Natural killer cell (primary cell): Measurements from ENCODE around the gene PID1. TPM values are rescaled to one million over a fixed set of nuclear protein-coding genes. Genes with fewer than 3 reads are reported as not detected.
"Not testable (repeated sequence)": the region's sequence is repeated elsewhere in the genome, so short reads cannot be mapped to it uniquely, and the experiment has no call there.

Source experiments
- ATAC-seq, 3 donors: fragments of 150-1000 bp in 2 of 3; fragments of 200-7000 bp in 1 of 3; cut with Tn5 transposase; 1 replicate in 1 of 3; 2 replicates in 2 of 3; pipeline ENCODE4 v1.10.0; 2021; ENCODE audit warnings: mild to moderate bottlenecking in 2 of 3, moderate library complexity in 2 of 3
- DNase-seq, 2 donors: peaks; one replicate each; pipeline versions ENCODE4 v3.0.0 to v3.0.0-alpha.2; 2013 to 2021; ENCODE audit warnings: mixed read lengths in 1 of 2
- H3K27ac ChIP-seq: one replicate; pipeline ENCODE4 v1.5.1; 2013; ENCODE audit warnings: mild to moderate bottlenecking, low read length
- H3K27me3 ChIP-seq: one replicate; pipeline ENCODE4 v1.6.1; 2013; ENCODE audit warnings: low read length; ENCODE audit not compliant: control insufficient read depth, insufficient read depth
- H3K36me3 ChIP-seq: one replicate; pipeline ENCODE4 v1.6.1; 2013; ENCODE audit warnings: low read length; ENCODE audit not compliant: control insufficient read depth, insufficient read depth
- H3K4me1 ChIP-seq: one replicate; pipeline ENCODE4 v1.6.1; 2013; ENCODE audit warnings: low read length; ENCODE audit not compliant: control insufficient read depth, insufficient read depth
- H3K4me3 ChIP-seq: one replicate; pipeline ENCODE4 v1.5.1; 2013; ENCODE audit warnings: low read length
- H3K9me3 ChIP-seq: one replicate; pipeline ENCODE4 v1.6.1; 2013; ENCODE audit warnings: low read length; ENCODE audit not compliant: control insufficient read depth, insufficient read depth
- H3K27ac Mint-ChIP-seq, 2 donors: one replicate each; pipeline ENCODE4 v1.8.0; 2022; ENCODE audit warnings: mild to moderate bottlenecking in 2 of 2, mixed read lengths in 2 of 2, moderate library complexity in 1 of 2
- H3K27me3 Mint-ChIP-seq, 2 donors: one replicate each; pipeline ENCODE4 v1.8.0; 2022; ENCODE audit warnings: low read depth in 2 of 2, mixed read lengths in 2 of 2
- H3K36me3 Mint-ChIP-seq: one replicate; pipeline ENCODE4 v1.8.0; 2022; ENCODE audit warnings: mixed read lengths
- H3K4me1 Mint-ChIP-seq, 2 donors: one replicate each; pipeline ENCODE4 v1.8.0; 2022; ENCODE audit warnings: mixed read lengths in 2 of 2
- H3K4me3 Mint-ChIP-seq: one replicate; pipeline ENCODE4 v1.8.0; 2022; ENCODE audit warnings: mild to moderate bottlenecking, moderate library complexity, mixed read lengths
- H3K9me3 Mint-ChIP-seq, 2 donors: one replicate each; pipeline ENCODE4 v1.8.0; 2022; ENCODE audit warnings: mixed read lengths in 2 of 2
- WGBS: methylation state at CpG from one replicate; pipeline ENCODE4 v1.1.7; 2013; ENCODE audit warnings: missing lambda C conversion rate; ENCODE audit not compliant: insufficient coverage; 5-methylcytosine and 5-hydroxymethylcytosine counted together
- intact Hi-C: fragments of 100-400 bp; cut with micrococcal nuclease; formaldehyde crosslinking; loops from one replicate; pipeline ENCODE4 v1.14.2; 2022
- total RNA-seq, 4 donors: library from RNA; stranded (reverse); fragments of 120-200 nt in 1 of 4; gene quantifications; one replicate each; pipeline versions ENCODE4 v1.2.3 to v1.2.4, GENCODE V29; 2013 to 2022
- TF ChIP-seq, protein P1 (sequence below): fragments of 200-600 bp; IDR thresholded peaks from one replicate; pipeline ENCODE4 v1.8.0; 2022; ENCODE audit warnings: antibody characterized with exemption

Gene PID1
- total RNA-seq, 3 donors from 2014 or later (not counting 1 experiment from before 2014, with no cell fraction given) = 0.56 to 3.0 (median 1.0) TPM

DNA sequence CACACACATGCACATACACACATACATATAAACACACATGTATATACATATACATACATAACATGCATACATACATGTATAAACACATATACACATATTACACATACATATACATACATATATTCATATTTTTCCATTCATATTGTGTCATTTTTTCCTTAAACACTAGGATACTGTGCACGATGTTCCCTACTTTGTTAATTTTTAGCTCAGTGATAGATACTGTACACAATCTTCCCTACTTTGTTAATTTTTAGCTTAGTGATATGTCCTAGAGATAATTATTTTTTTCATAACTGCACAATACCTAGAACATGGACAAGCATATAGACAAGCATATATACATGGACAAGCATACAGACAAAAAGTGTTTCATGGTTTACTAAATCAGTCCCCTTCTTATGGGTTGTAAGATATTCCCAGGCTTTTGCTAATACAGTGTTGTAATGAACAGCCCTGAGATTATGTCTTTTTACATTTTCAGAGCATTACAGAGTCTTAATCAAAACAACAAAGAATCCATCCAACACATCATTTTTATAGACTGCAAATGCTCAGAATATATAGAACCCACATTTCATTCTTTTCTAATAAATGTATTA is 75.6 kb downstream of the PID1 start:
- whole genome bisulfite sequencing = 100% methylated on average over 1 of the region's 1 CpG
- H3K4me1 ChIP-seq = no peaks in the 10 kb centered on the region
- H3K36me3 ChIP-seq = no peaks in the 10 kb centered on the region
- H3K4me1 Mint-ChIP-seq = no peaks in the 10 kb centered on the region
- ATAC-seq = no peak
- no peaks in the 10 kb centered on the region for H3K27me3 Mint-ChIP-seq
- peaks cover 3 to 4% of the 10 kb centered on the region in 2 donors for H3K9me3 Mint-ChIP-seq
- no peak overlapping the region for H3K4me3 ChIP-seq
- H3K36me3 Mint-ChIP-seq = no peaks in the 10 kb centered on the region
- H3K27ac ChIP-seq = no peak overlapping the region
- no peaks in the 10 kb centered on the region for H3K27me3 ChIP-seq
- no peak for DNase-seq
- H3K27ac Mint-ChIP-seq = no peak overlapping the region
- intact Hi-C loops = no loop called here
- H3K9me3 ChIP-seq = no peaks in the 10 kb centered on the region
- no peak overlapping the region for H3K4me3 Mint-ChIP-seq
- TF ChIP-seq, protein P1, sequence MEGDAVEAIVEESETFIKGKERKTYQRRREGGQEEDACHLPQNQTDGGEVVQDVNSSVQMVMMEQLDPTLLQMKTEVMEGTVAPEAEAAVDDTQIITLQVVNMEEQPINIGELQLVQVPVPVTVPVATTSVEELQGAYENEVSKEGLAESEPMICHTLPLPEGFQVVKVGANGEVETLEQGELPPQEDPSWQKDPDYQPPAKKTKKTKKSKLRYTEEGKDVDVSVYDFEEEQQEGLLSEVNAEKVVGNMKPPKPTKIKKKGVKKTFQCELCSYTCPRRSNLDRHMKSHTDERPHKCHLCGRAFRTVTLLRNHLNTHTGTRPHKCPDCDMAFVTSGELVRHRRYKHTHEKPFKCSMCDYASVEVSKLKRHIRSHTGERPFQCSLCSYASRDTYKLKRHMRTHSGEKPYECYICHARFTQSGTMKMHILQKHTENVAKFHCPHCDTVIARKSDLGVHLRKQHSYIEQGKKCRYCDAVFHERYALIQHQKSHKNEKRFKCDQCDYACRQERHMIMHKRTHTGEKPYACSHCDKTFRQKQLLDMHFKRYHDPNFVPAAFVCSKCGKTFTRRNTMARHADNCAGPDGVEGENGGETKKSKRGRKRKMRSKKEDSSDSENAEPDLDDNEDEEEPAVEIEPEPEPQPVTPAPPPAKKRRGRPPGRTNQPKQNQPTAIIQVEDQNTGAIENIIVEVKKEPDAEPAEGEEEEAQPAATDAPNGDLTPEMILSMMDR = no peak

DNA sequence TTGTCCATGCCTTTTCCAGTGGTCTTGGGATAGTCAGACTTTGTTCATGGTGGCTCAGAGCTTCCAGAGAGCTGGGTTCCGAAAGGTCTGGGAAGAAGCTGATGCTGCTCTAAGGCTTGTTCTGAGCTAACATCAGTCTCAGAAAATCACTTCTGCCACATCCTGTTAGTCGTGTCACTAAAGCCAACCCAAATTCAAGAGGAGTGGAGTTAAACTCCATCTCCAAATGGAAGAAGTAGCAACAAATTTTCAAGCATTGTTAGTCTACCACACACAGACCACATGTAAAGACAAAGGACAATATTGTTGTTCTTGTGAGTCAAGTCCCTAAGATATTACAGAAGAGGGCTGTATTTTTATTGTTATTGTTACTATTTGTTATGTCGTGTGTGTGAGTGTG is 77.8 kb downstream of the PID1 start:
- TF ChIP-seq, protein P1 = no peak
- Mint-ChIP-seq H3K4me1 (no peaks in the 10 kb centered on the region), H3K27ac (no peak overlapping the region), H3K9me3 (peaks cover 2 to 6% of the 10 kb centered on the region in 2 donors), H3K4me3 (no peak overlapping the region), H3K36me3 (peaks cover 2% of the 10 kb centered on the region), H3K27me3 (no peaks in the 10 kb centered on the region)
- Histone ChIP-seq H3K4me1 (no peaks in the 10 kb centered on the region), H3K36me3 (no peaks in the 10 kb centered on the region), H3K9me3 (peaks cover 2% of the 10 kb centered on the region), H3K27ac (no peak overlapping the region), H3K27me3 (no peaks in the 10 kb centered on the region), H3K4me3 (no peak overlapping the region)
- intact Hi-C loops = no loop called here
- 64% methylated on average over 2 of the region's 3 CpGs for WGBS
- DNase-seq (no peak), ATAC-seq (no peak)

DNA sequence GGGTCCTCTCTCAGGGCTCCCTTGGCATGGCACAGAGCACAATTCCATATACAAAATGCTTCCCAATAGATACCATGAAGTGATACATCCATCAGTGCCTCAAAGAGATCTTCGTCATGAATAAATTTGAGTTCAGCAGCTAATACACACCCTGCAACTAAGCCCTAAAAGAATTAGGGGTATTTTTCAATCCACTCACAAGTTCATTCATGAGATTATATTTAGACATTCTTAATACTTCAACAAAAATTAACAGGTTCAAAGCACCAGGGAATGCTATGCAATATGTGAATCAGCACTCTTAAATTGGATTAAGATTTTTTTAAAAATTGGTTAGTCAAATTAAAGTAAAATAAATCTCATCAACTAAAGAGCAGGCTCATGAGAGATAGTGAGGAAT is 79.7 kb downstream of the PID1 start:
- ATAC-seq (no peak), DNase-seq (no peak)
- H3K4me1 ChIP-seq = no peaks in the 10 kb centered on the region
- WGBS = 80% methylated on average over 1 of the region's 1 CpG
- Mint-ChIP-seq H3K27ac (no peak overlapping the region), H3K4me1 (no peaks in the 10 kb centered on the region), H3K4me3 (no peak overlapping the region), H3K27me3 (no peaks in the 10 kb centered on the region), H3K36me3 (peaks cover 18% of the 10 kb centered on the region), H3K9me3 (peaks cover 14 to 16% of the 10 kb centered on the region in 2 donors)
- peaks cover 3% of the 10 kb centered on the region for H3K9me3 ChIP-seq
- intact Hi-C loops = no loop called here
- TF ChIP-seq, protein P1 = no peak
- H3K4me3 ChIP-seq = no peak overlapping the region
- no peak overlapping the region for H3K27ac ChIP-seq
- H3K36me3 ChIP-seq = no peaks in the 10 kb centered on the region
- H3K27me3 ChIP-seq = no peaks in the 10 kb centered on the region

DNA sequence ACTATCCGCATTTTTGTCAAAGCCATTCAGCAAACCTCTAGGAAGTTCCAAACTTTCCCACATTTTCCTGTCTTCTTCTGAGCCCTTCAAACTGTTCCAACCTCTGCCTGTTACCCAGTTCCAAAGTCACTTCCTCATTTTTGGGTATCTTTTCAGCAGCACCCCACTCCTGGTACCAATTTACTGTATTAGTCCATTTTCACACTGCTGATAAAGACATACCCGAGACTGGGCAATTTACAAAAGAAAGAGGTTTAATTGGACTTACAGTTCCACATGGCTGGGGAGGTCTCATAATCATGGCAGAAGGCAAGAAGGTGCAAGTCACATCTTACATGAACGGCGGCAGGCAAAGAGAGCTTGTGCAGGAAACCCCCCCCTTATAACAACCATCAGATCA is 84.0 kb downstream of the PID1 start:
- intact Hi-C loops, DNase-seq: not testable (repeated sequence)

More for the DNA sequence above, 84.0 kb downstream of the PID1 start:
- H3K27ac Mint-ChIP-seq, H3K27ac ChIP-seq, H3K27me3 Mint-ChIP-seq, H3K4me3 ChIP-seq, H3K4me3 Mint-ChIP-seq, H3K4me1 ChIP-seq, H3K9me3 ChIP-seq, ATAC-seq, H3K27me3 ChIP-seq, H3K4me1 Mint-ChIP-seq, H3K36me3 ChIP-seq: not testable (repeated sequence)
- Mint-ChIP-seq H3K36me3 (peaks cover 18% of the 10 kb centered on the region), H3K9me3 (peaks cover 13 to 14% of the 10 kb centered on the region in 2 donors)
- WGBS = 65% methylated on average over 3 of the region's 4 CpGs
